Fibroblast of lung (primary cell): ENCODE results near the gene CPXM1.

Source experiments
- CTCF ChIP-seq, 2 donors: IDR thresholded peaks in 1 of 2; conservative IDR thresholded peaks in 1 of 2; 1 replicate in 1 of 2; 2 replicates in 1 of 2; pipeline ENCODE4 v1.5.1; 2011 to 2012; ENCODE audit warnings: low read length in 2 of 2, control low read depth in 1 of 2, inconsistent platforms in 1 of 2, low read depth in 1 of 2, mild to moderate bottlenecking in 1 of 2
- EZH2 ChIP-seq: IDR thresholded peaks from 2 replicates; pipeline ENCODE4 v1.5.1; 2012; ENCODE audit warnings: low read length, control low read depth, mild to moderate bottlenecking; ENCODE audit errors: missing control alignments

- TF ChIP-seq CTCF (conservative IDR thresholded peaks at IDR 0.05 in 1 of 2, IDR thresholded peaks at IDR 0.05 in 1 of 2; ENCODE audit: low read depth in 1 of 2, low read length in 2 of 2) = no peak
- no peak for TF ChIP-seq EZH2
Observed at GRCh38 chr20:2745060-2745910, 55.1 kb downstream of the CPXM1 start.
